GM21723 (cell line): ENCODE results near the gene NELFA.
"Not testable (repeated sequence)": the region's sequence is repeated elsewhere in the genome, so short reads cannot be mapped to it uniquely, and the experiment has no call there.

Source experiments
- ATAC-seq: cut with Tn5 transposase; IDR thresholded peaks from one replicate; pipeline ENCODE4 v1.9.1; 2021; ENCODE audit warnings: mild to moderate bottlenecking, moderate library complexity; ENCODE audit not compliant: unreplicated experiment

Gene NELFA

GRCh38 chr4:1996866-1997611 is 11.7 kb downstream of the NELFA start:
- no peak for ATAC-seq

GRCh38 chr4:1994938-1995337 is 13.8 kb downstream of the NELFA start:
- ATAC-seq = no peak

GRCh38 chr4:1993718-1994516 is 14.9 kb downstream of the NELFA start:
- not testable (repeated sequence) for ATAC-seq

GRCh38 chr4:1993169-1993516 is 15.6 kb downstream of the NELFA start:
- ATAC-seq = no peak

- no peak for ATAC-seq
Measured at GRCh38 chr4:1992468-1993168, 16.2 kb downstream of the NELFA start.

- ATAC-seq = no peak
Measured at GRCh38 chr4:1991596-1992434, 17.0 kb downstream of the NELFA start.

GRCh38 chr4:1991087-1991486 is 17.7 kb downstream of the NELFA start:
- no peak for ATAC-seq

- no peak for ATAC-seq
Measured at GRCh38 chr4:1990676-1991075, 18.1 kb downstream of the NELFA start.

- no peak for ATAC-seq
Measured at GRCh38 chr4:1990348-1990645, 18.5 kb downstream of the NELFA start.

- ATAC-seq = no peak
Measured at GRCh38 chr4:1989533-1990347, 19.0 kb downstream of the NELFA start.

- no peak for ATAC-seq
Measured at GRCh38 chr4:1988327-1988724, 20.4 kb downstream of the NELFA start.

- no peak for ATAC-seq
Measured at GRCh38 chr4:1987721-1988326, 20.9 kb downstream of the NELFA start.

- ATAC-seq = no peak
Measured at GRCh38 chr4:1987296-1987695, 21.5 kb downstream of the NELFA start.

GRCh38 chr4:1986578-1987210 is 22.1 kb downstream of the NELFA start:
- ATAC-seq = no peak

- no peak for ATAC-seq
Measured at GRCh38 chr4:1985780-1986577, 22.8 kb downstream of the NELFA start.

GRCh38 chr4:1985294-1985693 is 23.5 kb downstream of the NELFA start:
- ATAC-seq = no peak

GRCh38 chr4:1984406-1985191 is 24.2 kb downstream of the NELFA start:
- ATAC-seq = no peak
